K562 (cell line): ENCODE results near the gene METTL6. TPM values are rescaled to one million over a fixed set of nuclear protein-coding genes. Genes with fewer than 3 reads are reported as not detected.

Experiments used
- ATF1 ChIP-seq, 2 experiments: fragments of 450-650 bp in 1 of 2; IDR thresholded peaks; 2 replicates each; pipeline ENCODE4 v1.6.1; 2016; ENCODE audit warnings: missing compliant biosample characterization in 1 of 2, missing genetic modification characterization in 1 of 2
- DMBX1 ChIP-seq: fragments of 250-450 bp; sonication (Bioruptor Pico); IDR thresholded peaks from 2 replicates; pipeline ENCODE4 v1.8.0; 2022; ENCODE audit warnings: inconsistent platforms, mild to moderate bottlenecking, moderate library complexity, borderline replicate concordance
- ELF2 ChIP-seq: fragments of 250-450 bp; sonication (Bioruptor Pico); IDR thresholded peaks from 2 replicates; pipeline ENCODE4 v1.5.0; 2021; ENCODE audit warnings: mild to moderate bottlenecking
- ETV1 ChIP-seq: fragments of 450-650 bp; conservative IDR thresholded peaks from 2 replicates; pipeline ENCODE4 v1.6.1; 2016; ENCODE audit warnings: missing genetic modification characterization, control low read depth, low read depth, missing compliant biosample characterization
- HSF4 ChIP-seq: fragments of 250-450 bp; sonication (Bioruptor Pico); IDR thresholded peaks from 2 replicates; pipeline ENCODE4 v2.1.2; 2022; ENCODE audit warnings: mild to moderate bottlenecking, moderate library complexity, borderline replicate concordance
- KAT2B ChIP-seq: IDR thresholded peaks from one replicate; pipeline ENCODE4 v1.6.1; 2012; ENCODE audit warnings: low read depth, mild to moderate bottlenecking, control low read depth, inconsistent platforms, low read length, moderate library complexity
- KDM4B ChIP-seq, 2 experiments: fragments of 450-650 bp in 1 of 2; sonication (generic) in 1 of 2; IDR thresholded peaks; 2 replicates each; pipeline ENCODE4 v1.6.1; 2016 to 2017; ENCODE audit warnings: borderline replicate concordance in 2 of 2, antibody characterized with exemption in 1 of 2, low read depth in 1 of 2, mild to moderate bottlenecking in 1 of 2
- NR2C1 ChIP-seq, 2 experiments: fragments of 450-650 bp; IDR thresholded peaks; 2 replicates each; pipeline ENCODE4 v1.6.1; 2017; ENCODE audit warnings: mild to moderate bottlenecking in 2 of 2, antibody characterized with exemption in 1 of 2, inconsistent platforms in 1 of 2, missing compliant biosample characterization in 1 of 2, missing genetic modification characterization in 1 of 2
- NR4A1 ChIP-seq, 2 experiments: fragments of 250-450 bp in 1 of 2; fragments of 450-650 bp in 1 of 2; sonication (Bioruptor Pico) in 1 of 2; IDR thresholded peaks; 2 replicates each; pipeline versions ENCODE4 v1.4.0 to v1.6.1; 2016 to 2020; ENCODE audit warnings: mild to moderate bottlenecking in 2 of 2, missing compliant biosample characterization in 1 of 2, missing genetic modification characterization in 1 of 2, moderate library complexity in 1 of 2
- NUFIP1 ChIP-seq: fragments of 450-650 bp; IDR thresholded peaks from 2 replicates; pipeline ENCODE4 v1.6.1; 2018; ENCODE audit not compliant: partially characterized antibody
- RBFOX2 ChIP-seq: fragments of 200-400 bp; formaldehyde crosslinking; IDR thresholded peaks from 2 replicates; pipeline ENCODE4 v1.6.1; 2017; ENCODE audit warnings: low read depth, mild to moderate bottlenecking, low read length, moderate library complexity
- RBM14 ChIP-seq: fragments of 200-400 bp; formaldehyde crosslinking; IDR thresholded peaks from 2 replicates; pipeline ENCODE4 v1.6.1; 2018; ENCODE audit warnings: low read depth, mild to moderate bottlenecking, low read length, moderate library complexity, borderline replicate concordance; ENCODE audit not compliant: insufficient read depth
- TEAD1 ChIP-seq, 2 experiments: fragments of 450-650 bp in 1 of 2; sonication (generic) in 1 of 2; formaldehyde crosslinking; IDR thresholded peaks; 2 replicates each; pipeline versions ENCODE4 v1.4.0 to v1.8.0; 2020 to 2022; ENCODE audit warnings: mild to moderate bottlenecking in 2 of 2, missing genetic modification reagents in 1 of 2
- TEAD2 ChIP-seq: fragments of 450-650 bp; IDR thresholded peaks from 2 replicates; pipeline ENCODE4 v1.6.1; 2016; ENCODE audit warnings: missing genetic modification characterization, control low read depth, missing compliant biosample characterization
- ZNF354B ChIP-seq: fragments of 250-450 bp; sonication (Bioruptor Pico); IDR thresholded peaks from 2 replicates; pipeline ENCODE4 v1.4.0; 2020
- polyA plus RNA-seq, 8 experiments: library from polyadenylated mRNA; depleted of rRNA in 4 of 8; stranded (reverse) in 5 of 8; unstranded in 3 of 8; fragments of >200 nt; fragmentation: Nextera tagmentation in 2 of 8; fragmentation: Illumina TruSeq in 1 of 8; extraction: Ambion mirVana in 2 of 8; extraction: Trizol in 1 of 8; gene quantifications; 2 replicates each; pipeline versions ENCODE4 v1.2.1 to v1.2.3, GENCODE V29; 2011 to 2014; ENCODE audit warnings: inconsistent platforms in 1 of 8, missing spikeins in 1 of 8
- total RNA-seq, 7 experiments: library from RNA; depleted of rRNA in 6 of 7; stranded (reverse); fragments of >200 nt in 6 of 7; fragmentation: Illumina TruSeq in 2 of 7; extraction: Trizol in 2 of 7; gene quantifications; 2 replicates each; pipeline versions ENCODE4 v1.2.1 to v1.2.3, GENCODE V29; 2011 to 2021; ENCODE audit warnings: low replicate concordance in 1 of 7
- TF ChIP-seq, protein P1 (sequence below): sonication (generic); formaldehyde crosslinking; IDR thresholded peaks from 2 replicates; pipeline ENCODE4 v1.8.1; 2023; ENCODE audit warnings: mild to moderate bottlenecking, missing genetic modification reagents
- TF ChIP-seq, protein P2 (sequence below): fragments of 250-450 bp; sonication (Bioruptor Pico); IDR thresholded peaks from 2 replicates; pipeline ENCODE4 v1.8.0; 2021; ENCODE audit warnings: mild to moderate bottlenecking, moderate library complexity
- TF ChIP-seq, protein P3 (sequence below): conservative IDR thresholded peaks from 2 replicates; pipeline ENCODE4 v1.6.1; 2011; ENCODE audit warnings: low read depth, mild to moderate bottlenecking, low read length; ENCODE audit not compliant: control insufficient read depth
- TF ChIP-seq, protein P4 (sequence below): fragments of 450-650 bp; IDR thresholded peaks from 2 replicates; pipeline ENCODE4 v1.6.1; 2016; ENCODE audit warnings: missing biosample characterization, missing genetic modification characterization
- TF ChIP-seq, protein P5 (sequence below), 3 experiments: fragments of 200-800 bp in 1 of 3; sonication (Bioruptor generic) in 1 of 3; sonication (generic) in 1 of 3; formaldehyde crosslinking in 1 of 3; IDR thresholded peaks; 2 replicates each; pipeline versions ENCODE4 v1.6.1 to v1.8.0; 2016 to 2022; ENCODE audit warnings: mild to moderate bottlenecking in 2 of 3, missing compliant biosample characterization in 2 of 3, missing genetic modification characterization in 2 of 3, missing genetic modification reagents in 1 of 3

The METTL6 gene
- total and polyA plus RNA-seq, 9 of the 15 experiments (the other 6 are each of a cell fraction or from before 2014, with no cell fraction given) = 18.8 to 61.5 (median 33.9) TPM

DNA sequence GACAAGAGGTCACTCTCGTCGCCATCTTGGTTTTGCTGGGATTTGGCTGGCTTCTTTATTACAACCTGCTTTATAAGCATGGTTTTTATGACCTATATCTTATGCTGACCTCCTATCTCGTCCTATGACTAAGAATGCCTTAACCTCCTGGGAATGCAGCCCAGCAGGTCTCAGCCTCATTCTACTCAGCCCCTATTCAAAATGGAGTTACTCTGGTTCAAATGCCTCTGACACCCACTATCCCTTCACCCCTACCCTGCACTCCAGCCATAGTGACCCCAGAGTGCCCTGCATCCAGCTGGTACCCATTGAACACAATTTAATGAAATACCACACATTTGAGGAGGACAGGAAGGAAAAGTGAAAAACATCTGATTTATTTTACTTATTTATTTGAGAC, 23.4 kb downstream of the METTL6 start (continued):
- TF ChIP-seq, protein P1, sequence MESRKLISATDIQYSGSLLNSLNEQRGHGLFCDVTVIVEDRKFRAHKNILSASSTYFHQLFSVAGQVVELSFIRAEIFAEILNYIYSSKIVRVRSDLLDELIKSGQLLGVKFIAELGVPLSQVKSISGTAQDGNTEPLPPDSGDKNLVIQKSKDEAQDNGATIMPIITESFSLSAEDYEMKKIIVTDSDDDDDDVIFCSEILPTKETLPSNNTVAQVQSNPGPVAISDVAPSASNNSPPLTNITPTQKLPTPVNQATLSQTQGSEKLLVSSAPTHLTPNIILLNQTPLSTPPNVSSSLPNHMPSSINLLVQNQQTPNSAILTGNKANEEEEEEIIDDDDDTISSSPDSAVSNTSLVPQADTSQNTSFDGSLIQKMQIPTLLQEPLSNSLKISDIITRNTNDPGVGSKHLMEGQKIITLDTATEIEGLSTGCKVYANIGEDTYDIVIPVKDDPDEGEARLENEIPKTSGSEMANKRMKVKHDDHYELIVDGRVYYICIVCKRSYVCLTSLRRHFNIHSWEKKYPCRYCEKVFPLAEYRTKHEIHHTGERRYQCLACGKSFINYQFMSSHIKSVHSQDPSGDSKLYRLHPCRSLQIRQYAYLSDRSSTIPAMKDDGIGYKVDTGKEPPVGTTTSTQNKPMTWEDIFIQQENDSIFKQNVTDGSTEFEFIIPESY (CRISPR knock-in tag) = no peak
- TF ChIP-seq, protein P2, sequence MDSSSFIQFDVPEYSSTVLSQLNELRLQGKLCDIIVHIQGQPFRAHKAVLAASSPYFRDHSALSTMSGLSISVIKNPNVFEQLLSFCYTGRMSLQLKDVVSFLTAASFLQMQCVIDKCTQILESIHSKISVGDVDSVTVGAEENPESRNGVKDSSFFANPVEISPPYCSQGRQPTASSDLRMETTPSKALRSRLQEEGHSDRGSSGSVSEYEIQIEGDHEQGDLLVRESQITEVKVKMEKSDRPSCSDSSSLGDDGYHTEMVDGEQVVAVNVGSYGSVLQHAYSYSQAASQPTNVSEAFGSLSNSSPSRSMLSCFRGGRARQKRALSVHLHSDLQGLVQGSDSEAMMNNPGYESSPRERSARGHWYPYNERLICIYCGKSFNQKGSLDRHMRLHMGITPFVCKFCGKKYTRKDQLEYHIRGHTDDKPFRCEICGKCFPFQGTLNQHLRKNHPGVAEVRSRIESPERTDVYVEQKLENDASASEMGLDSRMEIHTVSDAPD (CRISPR knock-in tag) = no peak
- TF ChIP-seq ELF2 (no peak), TEAD1 (CRISPR knock-in tag; IDR thresholded peaks at IDR 0.05) (peak in 1 of 2 experiments; percentile 60; a peak in 2 of 4 replicates), ETV1 (peak; percentile 32; the same call in 1 of the 2 replicates), NUFIP1 (no peak), TEAD2 (tag) (no peak), NR4A1 (CRISPR knock-in tag; IDR thresholded peaks at IDR 0.05) (no peak), NR4A1 (tag; IDR thresholded peaks at IDR 0.05) (peak; percentile 94), RBM14 (no peak), RBFOX2 (no peak), HSF4 (no peak), ZNF354B (no peak), ATF1 (CRISPR knock-in tag; IDR thresholded peaks at IDR 0.05) (no peak), ATF1 (tag; IDR thresholded peaks at IDR 0.05) (no peak), KAT2B (no peak), DMBX1 (CRISPR knock-in tag) (peak; percentile 56; the same call in 1 of the 2 replicates), NR2C1 (IDR thresholded peaks at IDR 0.05) (no peak), NR2C1 (tag; IDR thresholded peaks at IDR 0.05) (peak; percentile 55; the same call in 1 of the 2 replicates), KDM4B (IDR thresholded peaks at IDR 0.05; ENCODE audit: borderline replicate concordance in 2 of 2, low read depth in 1 of 2) (no peak)
- TF ChIP-seq, protein P3, sequence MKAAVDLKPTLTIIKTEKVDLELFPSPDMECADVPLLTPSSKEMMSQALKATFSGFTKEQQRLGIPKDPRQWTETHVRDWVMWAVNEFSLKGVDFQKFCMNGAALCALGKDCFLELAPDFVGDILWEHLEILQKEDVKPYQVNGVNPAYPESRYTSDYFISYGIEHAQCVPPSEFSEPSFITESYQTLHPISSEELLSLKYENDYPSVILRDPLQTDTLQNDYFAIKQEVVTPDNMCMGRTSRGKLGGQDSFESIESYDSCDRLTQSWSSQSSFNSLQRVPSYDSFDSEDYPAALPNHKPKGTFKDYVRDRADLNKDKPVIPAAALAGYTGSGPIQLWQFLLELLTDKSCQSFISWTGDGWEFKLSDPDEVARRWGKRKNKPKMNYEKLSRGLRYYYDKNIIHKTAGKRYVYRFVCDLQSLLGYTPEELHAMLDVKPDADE = no peak
- TF ChIP-seq, protein P4, sequence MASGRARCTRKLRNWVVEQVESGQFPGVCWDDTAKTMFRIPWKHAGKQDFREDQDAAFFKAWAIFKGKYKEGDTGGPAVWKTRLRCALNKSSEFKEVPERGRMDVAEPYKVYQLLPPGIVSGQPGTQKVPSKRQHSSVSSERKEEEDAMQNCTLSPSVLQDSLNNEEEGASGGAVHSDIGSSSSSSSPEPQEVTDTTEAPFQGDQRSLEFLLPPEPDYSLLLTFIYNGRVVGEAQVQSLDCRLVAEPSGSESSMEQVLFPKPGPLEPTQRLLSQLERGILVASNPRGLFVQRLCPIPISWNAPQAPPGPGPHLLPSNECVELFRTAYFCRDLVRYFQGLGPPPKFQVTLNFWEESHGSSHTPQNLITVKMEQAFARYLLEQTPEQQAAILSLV (tag) = peak; percentile 60; the same call in 1 of the 2 replicates
- TF ChIP-seq, protein P5, sequence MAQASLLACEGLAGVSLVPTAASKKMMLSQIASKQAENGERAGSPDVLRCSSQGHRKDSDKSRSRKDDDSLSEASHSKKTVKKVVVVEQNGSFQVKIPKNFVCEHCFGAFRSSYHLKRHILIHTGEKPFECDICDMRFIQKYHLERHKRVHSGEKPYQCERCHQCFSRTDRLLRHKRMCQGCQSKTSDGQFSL (CRISPR knock-in tag; IDR thresholded peaks at IDR 0.05) = no peak
- TF ChIP-seq, protein P5 (tag; IDR thresholded peaks at IDR 0.05) = peak in 1 of 2 experiments; percentile 69; a peak in 1 of 4 replicates
